ENCODE results near the gene MAT1A. TPM values are rescaled to one million over a fixed set of nuclear protein-coding genes. Genes with fewer than 3 reads are reported as not detected.

MAT1A gene
- total and polyA plus RNA-seq, 2 experiments from 2014 or later, result 38.3 to 62.1 TPM

DNA sequence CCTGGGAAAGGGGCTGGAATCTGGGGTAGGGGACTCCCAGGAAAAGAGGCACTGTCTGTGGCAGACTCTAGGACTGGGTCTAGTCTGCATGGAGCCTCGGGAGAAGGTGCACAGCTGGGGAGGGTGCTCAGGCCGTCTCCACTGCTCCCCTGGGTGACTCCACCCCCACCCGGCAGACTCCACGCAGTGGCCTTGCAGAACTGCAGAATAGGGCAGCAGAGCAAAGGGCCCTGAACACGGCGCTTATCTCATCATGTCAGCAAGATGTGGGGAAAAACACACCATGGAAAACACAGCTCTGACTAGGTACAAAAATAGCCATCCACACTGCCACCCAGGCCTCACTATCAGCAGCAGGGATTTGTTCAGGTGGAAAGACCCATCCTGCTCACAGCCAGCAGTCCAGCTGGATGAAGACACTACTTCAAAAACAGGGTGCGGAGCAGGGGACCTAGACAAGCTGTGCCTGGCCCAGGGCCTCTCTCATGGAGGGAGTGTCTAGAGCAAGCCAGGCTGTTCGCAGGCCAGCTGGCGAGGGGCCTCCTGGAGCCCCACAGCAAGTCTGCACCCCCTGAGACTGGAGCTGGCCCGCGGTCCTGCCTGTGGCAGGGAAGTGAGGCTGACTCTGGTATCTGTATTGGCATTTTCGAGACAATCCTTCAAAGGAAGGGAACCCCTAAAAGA, 11.7 kb downstream of the MAT1A start:
- Histone ChIP-seq H3K9me3 (ENCODE audit: low read depth) (no peaks in the 10 kb centered on the region), H4K20me1 (ENCODE audit: insufficient read depth, poor library complexity, severe bottlenecking) (no peaks in the 10 kb centered on the region), H3K36me3 (replicated peaks; ENCODE audit: insufficient read depth, low read depth) (no peaks in the 10 kb centered on the region), H3K27me3 (no peaks in the 10 kb centered on the region), H3K4me3 (no peak overlapping the region), H3K4me1 (ENCODE audit: insufficient read depth) (peaks cover 9% of the 10 kb centered on the region), H3K9me2 (replicated peaks; ENCODE audit: insufficient read depth) (no peaks in the 10 kb centered on the region), H3K79me2 (no peaks in the 10 kb centered on the region), H3K27ac (peak overlapping the region; percentile 31), H2AFZ (no peak overlapping the region), H3K4me2 (no peak overlapping the region)
- peak; percentile 18 for DNase-seq (ENCODE audit: low spot score)
- TF ChIP-seq EZH2phosphoT487 (IDR thresholded peaks at IDR 0.05; ENCODE audit: low read depth, severe bottlenecking, unreplicated experiment) (no peak), EZH2 (IDR thresholded peaks at IDR 0.05; ENCODE audit: borderline replicate concordance) (no peak)
- TF ChIP-seq, protein P1, sequence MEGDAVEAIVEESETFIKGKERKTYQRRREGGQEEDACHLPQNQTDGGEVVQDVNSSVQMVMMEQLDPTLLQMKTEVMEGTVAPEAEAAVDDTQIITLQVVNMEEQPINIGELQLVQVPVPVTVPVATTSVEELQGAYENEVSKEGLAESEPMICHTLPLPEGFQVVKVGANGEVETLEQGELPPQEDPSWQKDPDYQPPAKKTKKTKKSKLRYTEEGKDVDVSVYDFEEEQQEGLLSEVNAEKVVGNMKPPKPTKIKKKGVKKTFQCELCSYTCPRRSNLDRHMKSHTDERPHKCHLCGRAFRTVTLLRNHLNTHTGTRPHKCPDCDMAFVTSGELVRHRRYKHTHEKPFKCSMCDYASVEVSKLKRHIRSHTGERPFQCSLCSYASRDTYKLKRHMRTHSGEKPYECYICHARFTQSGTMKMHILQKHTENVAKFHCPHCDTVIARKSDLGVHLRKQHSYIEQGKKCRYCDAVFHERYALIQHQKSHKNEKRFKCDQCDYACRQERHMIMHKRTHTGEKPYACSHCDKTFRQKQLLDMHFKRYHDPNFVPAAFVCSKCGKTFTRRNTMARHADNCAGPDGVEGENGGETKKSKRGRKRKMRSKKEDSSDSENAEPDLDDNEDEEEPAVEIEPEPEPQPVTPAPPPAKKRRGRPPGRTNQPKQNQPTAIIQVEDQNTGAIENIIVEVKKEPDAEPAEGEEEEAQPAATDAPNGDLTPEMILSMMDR (IDR thresholded peaks at IDR 0.05; ENCODE audit: poor library complexity), result no peak
- 77% methylated on average over 11 of the region's 12 CpGs for WGBS (ENCODE audit: low lambda C conversion rate, missing lambda C conversion rate)

DNA sequence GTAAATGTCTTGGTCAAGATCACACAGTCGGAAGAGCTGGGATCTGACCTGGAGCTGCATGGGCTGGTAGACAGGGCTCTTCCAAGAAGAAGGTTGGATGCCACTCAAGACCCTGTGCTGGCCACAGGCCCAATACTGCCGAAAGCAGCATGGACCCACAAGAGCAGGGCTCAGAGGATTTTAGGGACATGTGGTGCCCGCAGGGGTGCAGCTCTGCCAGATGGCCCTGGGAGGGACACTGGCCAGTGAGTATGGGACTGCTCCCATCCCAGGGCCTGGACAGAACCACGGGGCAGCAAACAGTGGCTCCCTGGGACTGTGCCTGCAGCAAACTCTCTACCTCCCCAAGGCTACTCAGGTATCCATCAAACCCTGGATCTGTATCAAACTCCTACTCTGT, 12.4 kb downstream of the MAT1A start:
- H4K20me1 ChIP-seq (ENCODE audit: insufficient read depth, poor library complexity, severe bottlenecking), result no peaks in the 10 kb centered on the region
- H3K4me3 ChIP-seq, result no peak overlapping the region
- WGBS (ENCODE audit: low lambda C conversion rate, missing lambda C conversion rate), result 97% methylated on average over 4 of the region's 4 CpGs
- H3K4me2 ChIP-seq, result no peak overlapping the region
- no peaks in the 10 kb centered on the region for H3K79me2 ChIP-seq
- no peaks in the 10 kb centered on the region for H3K9me3 ChIP-seq (ENCODE audit: low read depth)
- no peak for DNase-seq (ENCODE audit: low spot score)
- H3K4me1 ChIP-seq (ENCODE audit: insufficient read depth), result peaks cover 15% of the 10 kb centered on the region
- no peak overlapping the region for H3K27ac ChIP-seq
- no peaks in the 10 kb centered on the region for H3K36me3 ChIP-seq (replicated peaks; ENCODE audit: insufficient read depth, low read depth)
- TF ChIP-seq EZH2 (IDR thresholded peaks at IDR 0.05; ENCODE audit: borderline replicate concordance) (no peak), EZH2phosphoT487 (IDR thresholded peaks at IDR 0.05; ENCODE audit: low read depth, severe bottlenecking, unreplicated experiment) (no peak)
- TF ChIP-seq, protein P1 (IDR thresholded peaks at IDR 0.05; ENCODE audit: poor library complexity), result no peak
- H3K9me2 ChIP-seq (replicated peaks; ENCODE audit: insufficient read depth), result no peaks in the 10 kb centered on the region
- H2AFZ ChIP-seq, result no peak overlapping the region
- H3K27me3 ChIP-seq, result no peaks in the 10 kb centered on the region

- Histone ChIP-seq H3K36me3 (replicated peaks; ENCODE audit: insufficient read depth, low read depth) (no peaks in the 10 kb centered on the region), H3K4me2 (no peak overlapping the region), H2AFZ (no peak overlapping the region), H3K4me1 (ENCODE audit: insufficient read depth) (peaks cover 15% of the 10 kb centered on the region), H3K9me2 (replicated peaks; ENCODE audit: insufficient read depth) (no peaks in the 10 kb centered on the region), H3K27me3 (no peaks in the 10 kb centered on the region), H4K20me1 (ENCODE audit: insufficient read depth, poor library complexity, severe bottlenecking) (no peaks in the 10 kb centered on the region), H3K9me3 (ENCODE audit: low read depth) (no peaks in the 10 kb centered on the region), H3K4me3 (no peak overlapping the region), H3K27ac (no peak overlapping the region), H3K79me2 (no peaks in the 10 kb centered on the region)
- WGBS (ENCODE audit: low lambda C conversion rate, missing lambda C conversion rate), result 95% methylated on average over 16 of the region's 16 CpGs
- DNase-seq (ENCODE audit: low spot score), result peak; percentile 2
- TF ChIP-seq, protein P1 (IDR thresholded peaks at IDR 0.05; ENCODE audit: poor library complexity), result no peak
- TF ChIP-seq EZH2phosphoT487 (IDR thresholded peaks at IDR 0.05; ENCODE audit: low read depth, severe bottlenecking, unreplicated experiment) (no peak), EZH2 (IDR thresholded peaks at IDR 0.05; ENCODE audit: borderline replicate concordance) (no peak)
These were observed 13.1 kb downstream of the MAT1A start for GRCh38 chr10:80276335-80276734.

Measured in hepatocyte (in vitro differentiated cells).